Endothelial cell of umbilical vein (primary cell): ENCODE data around the gene CSNK1G3. TPM values are rescaled to one million over a fixed set of nuclear protein-coding genes. Genes with fewer than 3 reads are reported as not detected.
"Not testable (repeated sequence)": the region's sequence is repeated elsewhere in the genome, so short reads cannot be mapped to it uniquely, and the experiment has no call there.

Source experiments
- BruUV-seq: library from RNA; stranded (reverse); fragments of 400-500 nt; replicated peaks from 2 replicates; lab custom pipeline; 2021; lab: Mats Ljungman, UMichigan
- CTCF ChIA-PET: fragments of 300-600, 350-600 bp; sonication (Branson Sonifier 250); formaldehyde crosslinking; loops from one replicate; lab custom pipeline; 2021; ENCODE audit warnings: antibody characterized with exemption, inconsistent platforms; lab: Charles Lee
- POLR2A ChIA-PET: fragments of 300-600, 350-600 bp; sonication (Branson Sonifier 250); formaldehyde crosslinking; loops from one replicate; lab custom pipeline; 2021; ENCODE audit warnings: antibody characterized with exemption, inconsistent platforms; lab: Charles Lee
- DNase-seq: peaks from one replicate; pipeline ENCODE4 v3.0.0-alpha.2; 2011; ENCODE audit warnings: low read depth, low spot score
- FAIRE-seq: peaks from 2 replicates; lab custom pipeline; 2011; peaks lifted over from hg19 to GRCh38; lab: Jason Lieb, UNC
- H2AFZ ChIP-seq: 2 replicates; pipeline ENCODE4 v1.6.0; 2012; ENCODE audit warnings: low read depth, low read length, control low read depth, inconsistent platforms
- H3K27ac ChIP-seq: 2 replicates; pipeline ENCODE4 v1.5.1; 2011; ENCODE audit warnings: low read depth, mild to moderate bottlenecking, control low read depth, low read length, moderate library complexity; ENCODE audit not compliant: insufficient read depth
- H3K27me3 ChIP-seq, 2 experiments: 2 replicates each; pipeline versions ENCODE4 v1.6.0 to v1.6.1; 2011; ENCODE audit warnings: low read length in 2 of 2, mixed read lengths in 1 of 2; ENCODE audit not compliant: control insufficient read depth in 2 of 2, insufficient read depth in 2 of 2
- H3K36me3 ChIP-seq, 2 experiments: 2 replicates in 1 of 2; 3 replicates in 1 of 2; pipeline ENCODE4 v1.5.1; 2011; ENCODE audit warnings: low read length in 2 of 2, mild to moderate bottlenecking in 1 of 2, moderate library complexity in 1 of 2; ENCODE audit not compliant: control insufficient read depth in 2 of 2, insufficient read depth in 2 of 2; ENCODE audit errors: extremely low read depth in 1 of 2
- H3K4me1 ChIP-seq: 3 replicates; pipeline ENCODE4 v1.5.1; 2011; ENCODE audit warnings: mild to moderate bottlenecking, low read length; ENCODE audit not compliant: control insufficient read depth, insufficient read depth; ENCODE audit errors: extremely low read depth
- H3K4me2 ChIP-seq: 2 replicates; pipeline ENCODE4 v1.6.1; 2011; ENCODE audit warnings: low read length, control low read depth, mixed read lengths; ENCODE audit not compliant: insufficient read depth
- H3K4me3 ChIP-seq, 3 experiments: fragments of 200-600 bp in 1 of 3; sonication (generic), shearing (Covaris generic) in 1 of 3; replicated peaks in 1 of 3; 2 replicates each; pipeline ENCODE4 v1.5.1; 2011 to 2016; ENCODE audit warnings: control low read depth in 3 of 3, low read length in 3 of 3, mild to moderate bottlenecking in 2 of 3, inconsistent platforms in 1 of 3, low read depth in 1 of 3, moderate library complexity in 1 of 3; ENCODE audit not compliant: insufficient read depth in 1 of 3
- H3K79me2 ChIP-seq: 2 replicates; pipeline ENCODE4 v1.6.0; 2012; ENCODE audit warnings: low read length, inconsistent platforms; ENCODE audit not compliant: control insufficient read depth, insufficient read depth
- H3K9ac ChIP-seq: replicated peaks from 2 replicates; pipeline ENCODE3; 2011; ENCODE audit warnings: low read length, control low read depth; ENCODE audit not compliant: insufficient read depth; ENCODE audit errors: extremely low read depth
- H3K9me1 ChIP-seq: replicated peaks from 3 replicates; pipeline ENCODE4 v1.6.0; 2011; ENCODE audit warnings: mild to moderate bottlenecking, low read length; ENCODE audit not compliant: control insufficient read depth, insufficient read depth; ENCODE audit errors: extremely low read depth
- H3K9me3 ChIP-seq: replicated peaks from 2 replicates; pipeline ENCODE4 v1.5.1; 2012; ENCODE audit warnings: low read length, inconsistent platforms; ENCODE audit not compliant: control insufficient read depth, insufficient read depth
- H4K20me1 ChIP-seq: replicated peaks from 2 replicates; pipeline ENCODE3; 2011; ENCODE audit warnings: mild to moderate bottlenecking, low read length; ENCODE audit not compliant: control insufficient read depth, insufficient read depth; ENCODE audit errors: extremely low read depth
- EZH2 ChIP-seq: IDR thresholded peaks from 2 replicates; pipeline ENCODE4 v1.6.1; 2012; ENCODE audit warnings: borderline replicate concordance, low read depth, mild to moderate bottlenecking, moderate library complexity, low read length, inconsistent platforms; ENCODE audit not compliant: severe bottlenecking
- MYC ChIP-seq: IDR thresholded peaks from one replicate; pipeline ENCODE4 v1.6.1; 2011; ENCODE audit warnings: mild to moderate bottlenecking, low read depth, low read length
- POLR2A ChIP-seq: IDR thresholded peaks from 2 replicates; pipeline ENCODE4 v1.6.1; 2012; ENCODE audit warnings: low read depth, mild to moderate bottlenecking, control low read depth, low read length
- POLR2AphosphoS5 ChIP-seq: IDR thresholded peaks from 2 replicates; pipeline ENCODE4 v1.6.1; 2012; ENCODE audit warnings: low read depth, mild to moderate bottlenecking, control low read depth, low read length, moderate library complexity; ENCODE audit not compliant: insufficient read depth
- dilution Hi-C: fragments of 300-500 bp; cut with MboI; formaldehyde crosslinking; loops from one replicate; pipeline ENCODE4 v1.15.0; 2019; ENCODE audit warnings: low sequenced_read_pairs; ENCODE audit not compliant: extremely low pct_ligation_motif_present
- intact Hi-C: fragments of 100-400 bp; cut with micrococcal nuclease; formaldehyde crosslinking; loops from one replicate; pipeline ENCODE4 v1.10.0; 2022
- polyA plus RNA-seq, 4 experiments: library from polyadenylated mRNA; depleted of rRNA in 3 of 4; stranded (reverse) in 3 of 4; unstranded in 1 of 4; fragments of >200 nt; gene quantifications; 2 replicates each; pipeline versions ENCODE4 v1.2.1 to v1.2.3, GENCODE V29; 2011 to 2012; ENCODE audit warnings: missing spikeins in 1 of 4
- total RNA-seq: library from RNA; stranded (reverse); gene quantifications from 2 replicates; pipeline ENCODE4 v1.2.3, GENCODE V29; 2021
- TF ChIP-seq, protein P1 (sequence below): IDR thresholded peaks from 2 replicates; pipeline ENCODE4 v1.6.1; 2011; ENCODE audit not compliant: insufficient read depth, insufficient read length

CSNK1G3 gene
- total and polyA plus RNA-seq, 2 donors (not counting 3 experiments of a cell fraction or from before 2014, with no cell fraction given): 10.4 to 35.9 TPM

DNA sequence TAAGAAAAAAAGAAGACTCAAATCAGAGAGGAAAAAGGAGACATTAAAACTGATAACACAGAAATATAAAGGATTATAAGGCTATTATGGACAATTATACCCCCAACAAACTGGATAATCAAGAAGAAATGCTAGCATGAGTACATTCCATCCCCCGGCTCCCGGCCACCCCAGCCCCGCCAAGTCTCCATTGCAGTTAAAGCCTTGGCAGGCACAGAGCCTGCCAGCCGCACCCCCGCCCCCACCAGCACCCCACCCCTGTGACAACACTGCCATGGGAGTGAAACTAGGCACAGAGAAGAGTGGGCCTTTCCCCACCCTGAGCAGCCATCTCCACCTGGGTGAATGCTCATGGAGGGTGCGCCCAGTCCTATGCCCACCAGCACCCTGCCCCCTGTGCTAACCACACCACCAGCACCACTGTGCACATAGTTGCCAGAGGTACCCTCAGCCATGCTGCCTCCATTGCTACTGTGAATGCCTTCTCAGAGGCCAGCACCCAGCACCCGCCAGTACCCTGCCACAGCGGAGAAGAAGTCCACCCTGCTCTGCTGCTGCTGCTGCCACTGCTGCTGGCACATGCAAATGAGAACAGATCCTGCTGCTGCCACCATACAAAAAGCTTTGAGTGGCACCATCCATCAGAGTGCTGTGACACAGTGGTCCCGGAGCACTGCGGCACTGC is 117.0 kb downstream of the CSNK1G3 start:
- H2AFZ ChIP-seq: no peak overlapping the region
- no peaks in the 10 kb centered on the region for H3K27me3 ChIP-seq
- no peak overlapping the region for H3K9ac ChIP-seq
- no peaks in the 10 kb centered on the region for H3K4me1 ChIP-seq
- dilution Hi-C loops: no loop called here
- H3K9me3 ChIP-seq: peaks cover 3% of the 10 kb centered on the region
- H3K4me2 ChIP-seq: no peak overlapping the region
- no peak overlapping the region for H3K27ac ChIP-seq
- no peaks in the 10 kb centered on the region for H3K36me3 ChIP-seq
- no peak for FAIRE-seq
- H3K9me1 ChIP-seq: no peaks in the 10 kb centered on the region
- ChIA-PET CTCF (no interaction called here), POLR2A (no interaction called here)
- H3K79me2 ChIP-seq: no peaks in the 10 kb centered on the region
- H4K20me1 ChIP-seq: no peaks in the 10 kb centered on the region
- H3K4me3 ChIP-seq: no peak overlapping the region
- DNase-seq: no peak
- TF ChIP-seq, protein P1, sequence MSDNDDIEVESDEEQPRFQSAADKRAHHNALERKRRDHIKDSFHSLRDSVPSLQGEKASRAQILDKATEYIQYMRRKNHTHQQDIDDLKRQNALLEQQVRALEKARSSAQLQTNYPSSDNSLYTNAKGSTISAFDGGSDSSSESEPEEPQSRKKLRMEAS: no peak
- TF ChIP-seq EZH2 (no peak), MYC (no peak), POLR2AphosphoS5 (no peak), POLR2A (no peak)
- intact Hi-C loops: no loop called here
- no TSS peak for BruUV-seq

DNA sequence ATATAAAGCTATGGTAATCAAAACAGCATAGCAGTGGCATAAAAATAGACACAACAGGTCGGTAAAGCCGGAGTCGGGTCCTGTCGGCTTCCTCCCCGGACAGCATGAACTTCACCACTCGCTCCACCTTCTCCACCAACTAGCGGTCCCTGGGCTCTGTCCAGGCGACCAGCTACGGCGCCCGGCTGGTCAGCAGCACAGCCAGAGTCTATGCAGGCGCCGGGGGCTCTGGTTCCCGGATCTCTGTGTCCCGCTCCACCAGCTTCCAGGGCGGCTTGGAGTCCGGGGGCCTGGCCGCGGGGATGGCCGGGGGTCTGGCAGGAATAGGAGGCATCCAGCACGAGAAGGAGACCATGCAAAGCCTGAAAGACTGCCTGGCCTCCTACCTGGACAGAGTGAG is 124.0 kb downstream of the CSNK1G3 start:
- Histone ChIP-seq H4K20me1 (no peaks in the 10 kb centered on the region), H3K4me2 (no peak overlapping the region), H3K27me3 (no peaks in the 10 kb centered on the region), H2AFZ (no peak overlapping the region), H3K9me1 (no peaks in the 10 kb centered on the region), H3K9ac (no peak overlapping the region), H3K9me3 (no peaks in the 10 kb centered on the region), H3K36me3 (no peaks in the 10 kb centered on the region), H3K79me2 (no peaks in the 10 kb centered on the region), H3K27ac (no peak overlapping the region), H3K4me3 (no peak overlapping the region), H3K4me1 (no peaks in the 10 kb centered on the region)
- intact Hi-C loops: no loop called here
- no peak for TF ChIP-seq POLR2AphosphoS5
- ChIA-PET POLR2A (no interaction called here), CTCF (no interaction called here)
- FAIRE-seq (no peak), DNase-seq (no peak)
- dilution Hi-C loops: no loop called here
- no TSS peak for BruUV-seq

DNA sequence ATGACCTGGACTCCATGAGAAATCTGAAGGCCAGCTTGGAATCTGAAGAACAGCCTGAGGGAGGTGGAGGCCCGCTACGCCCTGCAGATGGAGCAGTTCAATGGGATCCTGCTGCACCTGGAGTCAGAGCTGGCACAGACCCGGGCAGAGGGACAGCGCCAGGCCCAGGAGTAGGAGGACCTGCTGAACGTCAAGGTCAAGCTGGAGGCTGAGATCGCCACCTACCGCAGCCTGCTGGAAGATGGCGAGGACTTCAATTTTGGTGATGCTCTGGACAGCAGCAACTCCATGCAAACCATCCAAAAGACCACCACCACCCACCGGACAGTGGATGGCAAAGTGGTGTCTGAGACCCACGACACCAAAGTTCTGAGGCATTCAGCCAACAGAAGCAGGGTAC is 125.1 kb downstream of the CSNK1G3 start:
- H3K36me3 ChIP-seq, H3K9ac ChIP-seq, H3K9me1 ChIP-seq, intact Hi-C loops, H3K27me3 ChIP-seq, H3K4me2 ChIP-seq, H4K20me1 ChIP-seq, H3K4me3 ChIP-seq, BruUV-seq, POLR2A ChIA-PET, FAIRE-seq, H3K9me3 ChIP-seq, dilution Hi-C loops, H2AFZ ChIP-seq, H3K4me1 ChIP-seq, DNase-seq, H3K79me2 ChIP-seq, CTCF ChIA-PET, H3K27ac ChIP-seq: not testable (repeated sequence)
